HepG2 (cell line): ENCODE results near the gene CACNA2D1.

Source experiments
- CHD4 ChIP-seq: fragments of 200-600 bp; sonication (generic); IDR thresholded peaks from 2 replicates; pipeline ENCODE4 v1.7.0; 2017; ENCODE audit warnings: mild to moderate bottlenecking, low read length, borderline replicate concordance
- ZBTB49 ChIP-seq: sonication (generic); formaldehyde crosslinking; IDR thresholded peaks from 2 replicates; pipeline ENCODE4 v1.4.0; 2020; ENCODE audit warnings: missing genetic modification reagents, borderline replicate concordance
- TF ChIP-seq, protein P1 (sequence below): sonication (generic); formaldehyde crosslinking; IDR thresholded peaks from 2 replicates; pipeline ENCODE4 v1.5.0; 2020; ENCODE audit warnings: mild to moderate bottlenecking, missing genetic modification reagents, moderate library complexity

DNA sequence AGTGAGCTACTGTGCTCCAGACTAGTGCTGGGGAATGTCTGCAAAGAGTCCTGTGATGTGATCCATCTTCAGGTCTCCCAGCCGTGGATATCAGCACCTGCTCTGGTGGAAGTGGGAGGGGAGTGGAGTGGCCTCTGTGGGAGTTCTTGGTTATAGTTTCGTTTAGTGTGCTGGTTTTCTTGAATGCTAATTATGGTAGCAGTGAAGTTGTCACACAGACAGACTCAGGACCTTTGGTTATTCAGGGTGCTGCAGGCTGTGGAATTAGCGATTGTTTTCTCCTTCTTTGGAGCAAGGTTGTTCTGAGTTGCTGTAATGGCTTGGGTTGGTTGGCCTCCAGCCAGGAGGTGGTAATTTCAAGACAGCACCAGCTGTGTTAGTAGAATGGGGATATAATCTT, 541.0 kb downstream of the CACNA2D1 start:
- TF ChIP-seq, protein P1, sequence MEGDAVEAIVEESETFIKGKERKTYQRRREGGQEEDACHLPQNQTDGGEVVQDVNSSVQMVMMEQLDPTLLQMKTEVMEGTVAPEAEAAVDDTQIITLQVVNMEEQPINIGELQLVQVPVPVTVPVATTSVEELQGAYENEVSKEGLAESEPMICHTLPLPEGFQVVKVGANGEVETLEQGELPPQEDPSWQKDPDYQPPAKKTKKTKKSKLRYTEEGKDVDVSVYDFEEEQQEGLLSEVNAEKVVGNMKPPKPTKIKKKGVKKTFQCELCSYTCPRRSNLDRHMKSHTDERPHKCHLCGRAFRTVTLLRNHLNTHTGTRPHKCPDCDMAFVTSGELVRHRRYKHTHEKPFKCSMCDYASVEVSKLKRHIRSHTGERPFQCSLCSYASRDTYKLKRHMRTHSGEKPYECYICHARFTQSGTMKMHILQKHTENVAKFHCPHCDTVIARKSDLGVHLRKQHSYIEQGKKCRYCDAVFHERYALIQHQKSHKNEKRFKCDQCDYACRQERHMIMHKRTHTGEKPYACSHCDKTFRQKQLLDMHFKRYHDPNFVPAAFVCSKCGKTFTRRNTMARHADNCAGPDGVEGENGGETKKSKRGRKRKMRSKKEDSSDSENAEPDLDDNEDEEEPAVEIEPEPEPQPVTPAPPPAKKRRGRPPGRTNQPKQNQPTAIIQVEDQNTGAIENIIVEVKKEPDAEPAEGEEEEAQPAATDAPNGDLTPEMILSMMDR, result no peak
- TF ChIP-seq CHD4, result no peak
- TF ChIP-seq ZBTB49 (CRISPR knock-in tag), result no peak
